SIG-M5 treated with dmso at 0.1 percent for 504 hours (cell line): ENCODE measurements around the gene ASTN2.

Experiments used
- DNase-seq: peaks from one replicate; lab custom pipeline; 2025; ENCODE audit not compliant: unreplicated experiment; lab: John Stamatoyannopoulos, UW

ASTN2 gene

DNA sequence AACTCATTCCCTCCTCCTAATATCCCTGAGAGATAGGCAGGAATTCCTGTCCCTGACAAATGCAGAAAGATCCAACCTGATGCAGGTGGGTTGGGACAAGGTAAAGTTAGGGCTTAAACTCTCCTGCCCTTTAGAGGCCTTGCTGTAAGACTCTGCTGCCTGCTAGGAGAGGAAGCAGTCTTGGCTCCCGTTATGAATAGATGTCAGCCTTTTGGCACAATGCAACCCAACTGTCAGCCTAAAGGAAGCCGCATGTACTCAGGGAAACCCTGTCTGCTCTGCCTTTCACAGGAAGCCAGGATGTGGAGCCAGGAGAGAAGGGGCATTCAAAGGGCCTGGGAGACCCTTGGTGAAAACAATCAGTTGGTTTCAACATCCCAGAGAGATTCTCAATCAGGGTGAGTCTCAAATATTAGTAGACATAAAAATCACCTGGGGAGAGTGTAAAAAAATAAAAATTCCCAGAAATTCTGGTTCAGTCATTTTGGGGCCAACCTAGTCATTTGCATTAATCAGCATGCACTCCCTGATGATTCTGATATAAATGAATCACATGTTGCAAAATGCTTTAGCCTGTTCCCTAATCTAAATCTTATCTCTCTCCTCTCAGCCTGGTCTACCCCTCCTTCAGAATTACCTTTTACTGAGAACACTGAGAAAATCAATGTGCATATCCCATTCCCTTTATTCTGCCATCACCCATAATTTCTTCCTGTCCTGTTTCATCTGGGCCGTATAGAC is 864.0 kb downstream of the ASTN2 start:
- DNase-seq, result no peak

DNA sequence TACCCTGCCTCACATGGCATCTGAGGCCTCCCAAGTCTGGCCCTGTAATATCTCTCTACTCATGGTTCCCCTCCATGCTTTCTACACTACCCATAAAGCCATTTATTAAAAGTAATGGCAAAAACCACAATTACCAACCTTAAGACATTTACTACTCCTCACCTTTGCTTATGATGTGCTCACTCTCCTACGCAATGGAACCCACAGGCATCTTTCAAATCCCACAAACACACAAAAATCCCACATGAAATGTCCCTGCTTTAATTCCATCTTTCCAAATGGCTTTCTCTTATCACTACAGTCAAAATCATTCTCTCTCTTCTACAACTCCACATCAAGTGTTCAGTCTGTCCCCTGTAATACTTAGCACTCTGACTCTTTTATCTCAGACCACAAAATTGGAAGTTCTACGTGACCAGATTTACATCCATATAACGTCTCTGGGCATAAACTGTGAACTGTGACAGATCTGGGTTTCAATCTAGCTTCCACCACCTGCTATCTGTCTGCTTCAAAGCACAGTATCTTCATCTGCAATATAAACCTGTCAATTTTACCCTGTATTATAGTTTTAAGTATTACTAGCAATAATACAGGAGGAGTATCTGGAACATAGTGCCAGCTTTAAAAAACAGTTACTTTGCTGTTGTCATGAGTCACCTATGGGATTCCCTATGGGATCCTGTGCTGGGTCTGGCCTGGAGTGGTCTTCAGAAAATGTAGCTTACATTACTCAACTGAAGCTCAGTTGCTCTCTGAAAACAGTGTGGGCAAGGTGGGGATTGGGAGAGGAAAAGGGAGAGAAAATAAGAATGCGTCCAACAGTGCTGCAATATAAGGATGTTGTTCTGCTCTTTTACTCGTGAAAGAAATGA is 864.8 kb downstream of the ASTN2 start:
- DNase-seq, result no peak

DNA sequence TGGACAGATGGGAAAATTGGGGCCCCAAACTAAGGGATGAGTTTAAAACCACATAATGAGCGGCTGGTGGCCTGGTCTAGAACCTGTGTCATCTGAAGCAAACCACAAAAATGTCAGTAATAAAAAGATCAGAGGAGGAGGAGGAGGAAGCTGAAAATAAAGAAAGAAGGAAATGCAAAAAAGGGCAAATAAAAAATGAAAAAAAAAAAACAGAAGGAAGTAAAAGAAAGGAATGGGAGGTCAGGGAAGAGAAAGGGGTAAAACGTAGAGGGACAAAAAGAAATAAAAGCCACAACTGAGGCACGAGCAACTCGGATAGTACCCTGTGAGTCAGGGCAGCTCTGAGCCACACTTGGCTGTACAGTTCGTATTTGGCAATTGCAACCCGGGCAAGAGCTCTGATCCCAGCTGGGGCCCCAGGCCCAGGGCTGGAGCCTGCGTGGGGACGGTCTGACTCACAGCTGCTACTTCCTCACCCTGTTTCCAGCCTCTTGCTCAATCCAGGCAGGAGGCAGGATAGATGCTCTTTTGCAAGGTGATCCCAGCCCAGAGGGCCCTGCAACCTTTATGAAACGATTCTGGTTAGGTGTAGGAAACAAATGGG is 865.7 kb downstream of the ASTN2 start:
- peak; percentile 92 for DNase-seq

DNA sequence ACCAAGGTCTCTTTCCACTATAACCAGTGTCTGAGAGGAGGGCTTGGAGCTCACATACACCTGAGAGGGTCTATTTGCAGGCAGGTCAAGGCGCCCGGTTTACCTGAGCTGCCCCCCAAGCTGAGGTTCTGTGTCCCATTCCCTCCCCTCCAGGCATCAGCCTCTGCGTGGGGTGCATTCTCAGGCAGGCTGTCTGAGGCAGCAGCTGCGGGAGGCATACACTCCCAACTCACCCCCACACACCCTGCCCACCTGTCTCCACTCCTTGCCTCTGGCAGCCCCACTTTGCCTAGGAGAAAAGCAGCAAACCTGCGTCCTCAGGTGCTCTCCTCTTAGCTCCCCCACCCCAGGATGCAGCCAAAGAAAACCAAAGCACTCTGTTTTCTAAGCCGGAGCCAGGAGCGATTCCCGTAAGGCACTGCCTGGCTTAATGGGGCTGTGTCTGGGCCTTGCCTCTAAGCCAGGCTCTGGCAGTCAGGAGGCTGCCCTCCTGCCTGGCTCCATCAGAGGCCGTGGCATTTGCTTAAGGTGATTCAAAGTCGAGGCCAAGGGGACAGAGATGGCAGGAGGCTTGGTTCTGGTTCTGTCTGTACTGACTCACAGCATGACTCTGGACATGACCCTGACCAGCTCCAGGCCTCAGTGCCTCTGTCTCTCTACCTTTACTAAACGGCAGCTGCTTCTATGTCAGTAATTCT is 867.0 kb downstream of the ASTN2 start:
- DNase-seq, result no peak

DNA sequence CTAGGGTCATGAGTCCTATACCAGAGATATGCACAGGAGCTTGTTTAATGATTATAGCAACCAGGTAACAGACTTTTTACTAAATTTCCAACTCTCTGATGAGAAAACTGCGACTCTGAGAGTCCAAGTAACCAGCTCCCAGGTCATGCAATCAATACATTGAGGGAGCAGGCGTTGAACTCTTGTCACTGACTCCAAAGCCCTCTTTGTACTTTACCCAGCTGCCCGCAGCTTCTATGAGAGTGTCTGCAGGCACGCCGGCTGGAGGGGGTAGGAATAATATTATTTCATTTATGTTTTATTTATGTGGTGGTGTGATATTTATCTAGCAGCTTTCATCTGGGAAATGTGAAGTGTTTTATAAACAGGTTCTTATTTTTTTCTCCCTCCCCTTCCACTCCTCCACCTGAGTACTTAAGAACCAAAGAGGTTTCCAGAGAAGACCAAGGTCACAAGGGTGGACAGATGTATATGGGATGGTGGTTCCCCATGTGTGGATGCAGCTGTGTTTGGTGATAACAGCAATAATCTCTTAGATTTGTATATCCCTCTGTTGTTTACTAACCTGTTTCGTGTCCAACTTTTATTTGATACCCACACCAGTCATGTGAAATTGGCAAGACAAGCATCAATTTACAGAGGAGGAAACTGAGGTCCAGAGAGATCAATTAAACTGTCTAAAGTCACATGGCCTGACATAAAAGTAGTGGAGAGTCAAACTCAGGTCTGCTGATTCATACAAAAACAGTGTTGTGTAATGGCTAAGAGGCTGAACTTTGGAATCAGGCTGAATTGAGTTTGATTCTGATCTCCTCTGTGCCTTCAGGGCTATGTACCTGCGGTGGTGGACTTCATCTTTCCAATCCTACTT is 867.9 kb downstream of the ASTN2 start:
- peak; percentile 2 for DNase-seq

DNA sequence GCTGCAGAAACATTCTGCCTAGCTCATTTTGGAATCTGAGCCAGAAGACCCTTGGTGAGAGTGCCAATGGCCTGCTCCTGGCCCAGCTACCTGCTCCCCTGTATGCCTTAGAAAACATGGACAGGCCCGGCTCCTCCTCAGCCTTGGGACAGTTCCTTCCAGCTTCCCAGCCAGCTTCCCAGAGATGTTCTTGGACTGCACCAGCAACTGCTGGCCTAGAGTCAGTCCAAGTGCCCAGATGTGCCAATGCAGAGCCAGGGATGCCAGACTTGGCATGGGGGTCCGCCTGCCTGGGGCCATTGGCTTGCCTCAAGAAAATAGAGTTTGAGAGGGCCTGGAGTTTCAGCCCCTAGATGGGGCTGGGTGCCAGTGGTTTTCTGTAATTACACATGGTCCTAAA is 870.0 kb downstream of the ASTN2 start:
- no peak for DNase-seq

DNA sequence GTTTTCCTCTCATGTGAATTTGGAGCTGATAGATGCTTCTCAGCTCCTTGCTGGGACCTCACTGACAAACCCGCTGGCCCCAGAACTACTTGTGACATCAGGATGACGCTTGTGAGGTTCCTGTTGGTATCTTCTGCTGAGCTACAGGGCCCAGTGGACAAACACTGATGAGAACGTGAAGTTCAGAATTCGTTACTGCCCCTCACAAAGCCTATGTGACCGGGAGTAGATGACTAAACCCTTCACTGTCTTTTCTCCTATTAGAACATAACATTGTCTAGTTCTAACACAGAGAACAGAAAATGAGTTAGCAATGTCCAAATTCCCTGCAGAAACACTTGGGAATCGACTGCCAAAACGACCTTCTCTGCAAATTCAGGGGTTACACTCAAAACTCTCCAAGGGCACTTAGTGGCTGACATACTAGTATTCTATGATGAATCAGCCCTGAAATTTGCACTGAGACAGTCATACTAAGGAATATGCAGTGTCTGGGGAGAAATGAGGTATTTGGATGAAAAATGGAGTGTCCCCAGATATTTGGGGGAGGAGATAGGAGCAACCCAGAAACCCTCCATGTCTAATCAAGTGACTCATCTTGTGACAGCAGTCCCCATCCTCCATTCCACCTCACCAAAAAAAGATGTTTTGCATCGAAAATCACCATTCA is 871.0 kb downstream of the ASTN2 start:
- DNase-seq, result no peak

DNA sequence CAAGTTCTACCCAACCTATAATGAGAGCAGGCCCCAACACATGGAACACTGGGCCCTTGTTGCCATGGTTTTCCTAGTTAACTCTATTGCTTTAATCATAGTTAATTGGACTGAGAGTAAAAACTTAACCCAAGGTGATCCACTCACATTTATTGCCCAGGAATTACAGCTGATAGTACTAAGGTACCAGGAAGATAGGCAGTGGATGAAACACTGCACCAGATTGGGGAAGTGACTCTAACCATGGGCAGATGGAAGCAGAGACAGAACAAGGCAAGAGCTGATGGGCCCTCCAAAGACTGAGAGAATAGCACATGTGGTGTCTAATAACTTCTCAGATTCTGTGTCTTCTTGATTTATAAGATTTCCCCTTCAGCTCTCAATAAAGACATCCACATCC is 873.5 kb downstream of the ASTN2 start:
- peak; percentile 30 for DNase-seq

DNA sequence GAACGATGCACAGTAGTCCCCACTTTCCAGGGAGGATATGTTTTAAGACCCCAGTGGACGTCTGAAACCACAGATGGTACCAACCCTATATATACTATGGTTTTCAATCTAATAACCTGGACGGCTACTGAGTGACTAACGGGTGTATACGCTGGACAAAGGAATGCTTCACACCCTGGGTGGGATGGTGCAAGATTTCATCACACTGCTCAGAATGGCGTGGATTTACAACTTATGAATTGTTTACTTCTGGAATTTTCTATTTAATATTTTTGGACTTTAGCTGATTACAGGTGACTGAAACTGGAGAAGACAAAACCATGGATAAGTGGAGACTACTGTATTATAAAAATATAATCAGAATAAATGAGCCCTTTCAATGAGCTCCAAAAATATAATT is 875.3 kb downstream of the ASTN2 start:
- DNase-seq, result no peak

DNA sequence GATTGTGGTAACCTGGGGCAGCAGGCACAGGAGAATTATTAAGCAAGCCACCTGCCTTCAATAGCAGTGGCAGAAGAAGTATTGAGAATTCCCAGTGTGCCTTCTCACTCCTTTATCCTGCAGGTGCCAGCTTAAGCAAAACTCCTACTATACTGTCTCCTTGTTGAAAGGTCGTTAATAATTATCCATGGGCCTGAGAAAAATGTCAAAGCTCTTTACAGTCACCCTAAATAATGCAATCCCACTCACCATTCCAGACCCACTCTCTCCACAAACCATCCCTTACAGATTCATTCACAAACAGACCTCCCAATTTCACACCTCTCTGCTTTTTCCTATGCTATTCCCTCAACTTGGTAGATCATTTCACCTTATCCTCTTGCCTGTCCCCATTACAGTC is 889.2 kb downstream of the ASTN2 start:
- DNase-seq, result no peak

DNA sequence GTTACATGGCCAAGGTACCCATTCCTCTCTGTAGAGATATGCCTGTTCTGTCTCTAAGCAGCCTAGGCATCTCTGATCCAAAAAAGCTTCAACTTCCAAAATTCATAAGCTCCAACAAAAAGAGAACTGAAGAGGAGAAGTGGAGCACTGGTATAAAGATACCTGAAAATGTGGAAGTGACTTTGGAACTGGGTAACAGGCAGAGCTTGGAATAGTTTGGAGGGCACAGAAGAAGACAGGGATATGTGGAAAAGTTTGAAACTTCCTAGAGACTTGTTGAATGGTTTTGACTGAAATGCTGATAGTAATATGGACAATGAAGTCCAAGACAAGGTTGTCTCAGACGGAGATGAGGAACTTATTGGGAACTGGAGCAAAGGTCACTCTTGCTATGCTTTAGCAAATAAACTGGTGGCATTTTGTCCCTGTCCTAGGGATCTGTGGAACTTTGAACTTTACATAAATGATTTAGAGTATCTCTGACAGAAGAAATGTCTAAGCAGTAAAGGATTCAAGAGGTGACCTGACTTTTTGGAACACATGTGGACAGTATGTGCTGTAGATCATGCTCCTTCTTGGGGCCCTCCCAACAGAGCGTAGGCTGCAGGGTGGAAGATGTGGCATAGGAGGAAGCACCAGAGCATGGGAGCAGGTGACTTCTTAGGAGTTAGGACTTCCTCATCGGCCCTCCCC is 889.9 kb downstream of the ASTN2 start:
- no peak for DNase-seq

DNA sequence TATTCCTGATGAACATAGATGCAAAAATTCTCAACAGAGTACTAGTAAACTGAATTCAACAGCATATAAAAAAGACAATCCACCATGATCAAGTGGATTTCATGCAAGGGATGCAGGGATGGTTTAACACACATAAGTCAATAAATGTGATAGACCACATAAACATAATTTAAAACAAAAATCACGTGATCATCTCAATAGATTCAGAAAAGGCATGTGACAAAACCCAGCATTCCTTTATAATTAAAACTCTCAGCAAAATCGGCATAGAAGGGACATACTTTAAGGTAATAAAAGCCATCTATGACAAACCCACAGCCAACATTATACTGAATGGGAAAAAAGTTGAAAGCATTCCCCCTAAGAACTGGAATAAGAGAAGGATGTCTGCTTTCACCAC is 894.6 kb downstream of the ASTN2 start:
- no peak for DNase-seq

DNA sequence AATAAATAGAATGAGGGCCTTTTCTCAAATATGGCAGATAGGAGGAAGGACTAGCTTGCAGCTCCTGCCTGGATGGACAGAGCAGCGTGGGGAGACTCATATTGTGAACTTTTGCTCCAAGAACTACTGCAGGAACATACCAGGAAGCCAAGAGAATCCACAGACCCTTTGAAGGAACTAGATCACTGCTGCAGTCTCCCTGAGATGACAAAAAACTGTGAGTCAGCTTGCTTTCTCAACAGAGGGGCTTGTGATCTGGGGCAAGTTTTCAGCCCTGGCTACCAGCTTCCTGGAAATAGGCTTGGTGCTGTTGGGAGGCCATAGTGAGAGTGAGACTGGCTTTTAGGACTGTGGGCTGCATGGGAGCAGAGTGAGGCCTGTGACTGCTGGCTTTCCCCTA is 898.4 kb downstream of the ASTN2 start:
- DNase-seq, result no peak

DNA sequence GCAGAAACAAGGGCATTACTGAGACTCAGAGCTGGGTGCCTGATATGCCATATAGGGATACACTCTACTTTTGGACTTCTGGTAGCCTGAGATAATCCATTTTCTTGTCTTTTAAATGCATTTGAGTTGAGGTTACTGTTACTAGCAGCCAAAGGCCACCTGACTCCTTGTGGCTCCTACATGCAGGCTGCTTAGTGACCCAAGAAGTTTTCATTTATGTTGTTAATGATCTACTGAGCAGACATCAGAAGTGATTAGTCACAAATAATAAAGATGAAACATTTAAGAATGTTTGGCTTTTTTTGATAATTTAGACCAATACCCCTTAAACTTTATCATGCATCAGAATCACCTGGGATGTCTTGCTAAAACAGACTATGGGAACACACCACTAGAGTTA is 899.3 kb downstream of the ASTN2 start:
- DNase-seq, result no peak

DNA sequence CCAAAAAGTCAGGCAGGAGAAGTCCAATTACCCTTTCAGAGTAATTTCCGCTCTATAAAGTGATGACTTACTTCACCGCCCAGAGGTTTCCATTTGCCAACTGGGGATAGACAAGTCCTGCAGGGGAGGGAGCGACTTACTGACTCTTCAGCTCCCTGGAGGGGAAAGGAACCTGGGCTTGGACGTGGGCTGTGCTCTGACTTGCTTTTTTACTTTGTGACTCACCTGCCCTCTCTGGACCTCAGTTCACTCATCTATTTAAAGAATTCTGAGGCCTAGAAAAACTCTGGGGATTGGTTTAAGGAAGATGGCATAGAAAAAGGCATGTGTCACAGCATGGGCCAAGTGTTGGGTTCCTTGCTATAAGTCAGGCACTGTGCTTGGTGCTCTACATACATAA is 908.2 kb downstream of the ASTN2 start:
- no peak for DNase-seq

DNA sequence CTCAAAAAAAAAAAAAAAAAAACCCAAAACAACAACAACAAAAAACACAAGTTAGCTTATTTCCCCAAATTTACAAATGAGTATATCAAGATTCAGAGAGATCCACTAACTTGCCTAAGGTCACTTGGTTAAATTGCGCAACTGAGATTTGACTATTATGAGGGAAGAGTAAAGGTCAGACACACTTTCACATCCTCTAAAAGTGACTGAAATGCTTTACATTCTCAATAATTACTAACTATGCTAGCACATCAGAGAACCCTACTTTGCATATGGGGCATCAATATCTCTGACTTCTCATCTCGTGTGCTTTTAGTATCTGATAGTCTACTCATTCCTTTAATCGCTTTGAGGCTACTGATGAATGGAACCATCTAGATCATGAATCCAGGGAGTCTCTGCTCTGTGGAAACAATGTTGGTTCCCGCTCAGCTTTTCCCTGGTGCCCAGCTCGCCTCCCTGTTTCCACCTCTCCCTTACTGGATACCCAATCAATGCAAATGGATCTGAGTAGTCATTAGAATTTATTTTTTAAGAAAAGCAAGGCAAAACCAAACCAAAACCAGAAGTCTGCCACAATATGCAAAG is 909.9 kb downstream of the ASTN2 start:
- DNase-seq, result peak; percentile 55

DNA sequence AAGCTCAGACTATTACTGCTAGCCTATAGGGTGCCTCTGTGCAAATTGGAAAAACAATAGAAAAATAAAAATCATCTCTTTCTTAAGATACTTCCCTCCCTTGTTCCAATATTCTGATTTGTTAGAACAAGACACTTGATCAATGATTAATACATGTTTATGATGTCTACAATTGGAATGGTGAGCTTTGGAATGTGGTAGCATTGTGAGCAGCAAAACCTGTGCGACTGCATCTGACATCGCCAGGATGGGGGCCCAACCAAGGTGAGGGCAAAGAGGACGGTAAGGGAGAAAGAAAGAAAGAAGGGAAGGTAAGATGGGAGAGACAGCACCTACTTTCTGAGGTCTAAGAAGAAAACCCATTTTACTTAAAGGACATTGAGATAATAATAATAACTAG is 910.8 kb downstream of the ASTN2 start:
- no peak for DNase-seq

DNA sequence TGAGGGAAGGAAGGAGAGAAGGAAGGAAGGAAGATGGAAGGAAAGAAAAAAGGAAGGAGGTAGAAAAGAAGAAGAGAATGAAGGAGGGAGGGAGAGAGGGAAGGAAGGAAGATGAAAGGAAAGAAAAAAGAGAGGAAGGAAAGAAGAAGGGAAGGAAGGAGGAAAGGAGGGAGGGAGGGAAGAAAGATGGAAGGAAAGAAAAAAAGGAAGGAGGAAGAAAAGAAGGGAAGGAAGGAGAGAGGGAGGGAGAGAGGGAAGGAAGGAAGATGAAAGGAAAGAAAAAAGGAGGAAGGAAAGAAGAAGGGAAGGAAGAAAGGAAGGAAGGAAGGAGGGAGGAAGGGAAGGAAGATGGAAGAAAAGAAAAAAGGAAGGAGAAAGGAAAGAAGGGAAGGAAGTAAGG is 912.1 kb downstream of the ASTN2 start:
- DNase-seq, result no peak

DNA sequence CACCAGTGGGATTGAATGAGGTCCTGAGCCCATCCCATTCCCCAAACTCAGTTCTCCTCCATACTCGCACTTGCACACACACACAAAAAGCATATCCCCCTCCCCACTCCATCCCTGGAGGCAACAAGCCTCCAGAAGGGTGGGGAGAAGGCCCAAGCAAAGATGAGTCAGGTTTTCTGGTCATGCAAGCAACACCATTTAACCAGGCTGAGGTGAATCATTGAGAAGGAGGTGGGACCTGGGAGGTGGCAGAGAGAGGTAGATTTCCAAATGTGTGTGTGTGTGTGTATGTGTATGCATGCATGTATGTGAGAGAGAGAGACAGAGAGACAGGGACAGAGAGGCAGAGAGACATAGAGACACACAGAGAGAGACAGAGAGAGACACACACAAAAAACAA is 913.0 kb downstream of the ASTN2 start:
- DNase-seq, result no peak
